Stimulated activated CD8-positive, alpha-beta memory T cell treated with anti-CD3 and anti-CD28 coated beads, Interleukin-15, amount 100 ng/mL, for 1 hour (primary cell): ENCODE data around the gene MYLK4.

Source experiments
- DNase-seq: peaks from one replicate; pipeline ENCODE4 v3.0.0-alpha.2; 2020; ENCODE audit warnings: low read depth

The MYLK4 gene

GRCh38 chr6:2626401-2626800 lies 124.3 kb downstream of the MYLK4 start:
- DNase-seq, result no peak

DNA sequence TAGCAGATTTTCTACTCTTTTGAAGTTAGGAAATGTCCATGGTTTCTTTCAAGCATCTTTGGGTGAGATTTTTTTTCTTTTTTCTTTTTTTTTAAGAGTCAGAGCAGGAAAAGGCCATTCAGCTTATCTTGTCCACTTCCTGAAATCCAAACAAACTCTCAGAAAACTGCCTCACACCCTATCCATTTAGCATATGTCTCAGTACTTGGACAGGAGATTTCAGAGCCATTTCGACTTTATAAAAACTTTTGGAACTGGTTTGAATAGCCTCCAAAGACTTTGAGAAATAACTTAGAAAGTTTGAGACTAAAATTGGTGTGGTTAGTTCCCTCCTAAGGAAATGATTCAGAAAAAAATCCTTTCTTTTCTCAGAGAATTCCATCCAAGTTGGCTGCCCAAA lies 125.1 kb downstream of the MYLK4 start:
- no peak for DNase-seq

- no peak for DNase-seq
Observed at GRCh38 chr6:2624177-2624576, 126.5 kb downstream of the MYLK4 start.

- no peak for DNase-seq
Observed at GRCh38 chr6:2623295-2623694, 127.4 kb downstream of the MYLK4 start.

DNA sequence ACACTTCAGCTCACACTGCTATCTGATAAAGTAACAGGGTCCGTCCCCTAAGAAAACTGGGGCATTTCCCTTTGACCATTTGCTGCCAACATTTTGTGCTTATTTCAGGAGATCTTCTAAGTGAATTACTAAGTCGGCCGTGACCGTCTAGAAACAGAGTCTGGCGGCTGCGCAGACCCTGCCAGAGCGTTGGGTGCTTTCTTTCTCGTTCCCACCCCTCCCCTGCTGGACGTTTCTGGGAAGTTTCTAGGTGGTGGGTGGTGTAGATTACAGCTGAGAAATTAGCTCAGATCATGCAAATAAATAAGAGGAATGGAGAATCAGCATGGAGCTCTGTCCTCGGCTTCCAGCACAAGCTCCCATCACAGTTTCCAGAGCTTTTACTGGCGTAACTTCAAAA lies 128.1 kb downstream of the MYLK4 start:
- no peak for DNase-seq

DNA sequence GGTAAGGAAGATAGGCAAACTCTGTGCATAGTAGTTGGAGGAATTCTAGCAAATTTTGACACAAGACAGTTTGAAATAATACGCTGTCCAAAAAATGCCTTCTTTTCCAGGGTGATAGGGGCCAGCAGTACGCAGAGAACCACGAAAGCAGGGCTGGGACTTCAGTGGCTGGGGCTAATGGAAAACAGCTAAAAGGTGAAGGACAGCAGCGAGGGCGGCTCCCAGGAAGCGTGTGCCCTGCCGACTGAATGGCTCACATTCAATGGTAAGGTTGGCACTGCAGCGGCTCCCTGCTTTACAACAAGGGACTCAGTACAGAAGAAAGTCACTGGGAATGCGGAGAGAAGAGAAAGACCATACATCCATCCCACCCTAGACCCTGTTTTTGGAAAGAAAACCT lies 131.1 kb downstream of the MYLK4 start:
- DNase-seq, result no peak

DNA sequence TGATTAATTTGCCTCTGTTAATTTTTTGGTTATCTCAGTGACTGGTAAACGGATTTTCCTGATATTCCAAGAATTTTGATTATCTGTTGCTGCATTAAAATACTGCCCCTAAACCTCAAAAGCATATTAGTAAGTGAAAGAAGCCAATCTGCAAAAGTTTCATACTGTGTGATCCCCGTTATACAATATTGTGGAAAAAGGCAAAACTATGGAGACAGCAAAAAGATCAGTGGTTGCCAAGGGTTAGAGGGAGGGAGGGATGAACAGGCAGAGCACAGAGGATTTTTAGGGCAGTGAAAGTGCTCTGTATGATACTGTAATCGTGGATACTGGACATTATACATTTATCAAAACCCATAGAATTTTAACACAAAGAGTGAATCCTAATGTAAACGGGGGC lies 133.0 kb downstream of the MYLK4 start:
- no peak for DNase-seq

GRCh38 chr6:2616811-2617210 lies 133.9 kb downstream of the MYLK4 start:
- no peak for DNase-seq

DNA sequence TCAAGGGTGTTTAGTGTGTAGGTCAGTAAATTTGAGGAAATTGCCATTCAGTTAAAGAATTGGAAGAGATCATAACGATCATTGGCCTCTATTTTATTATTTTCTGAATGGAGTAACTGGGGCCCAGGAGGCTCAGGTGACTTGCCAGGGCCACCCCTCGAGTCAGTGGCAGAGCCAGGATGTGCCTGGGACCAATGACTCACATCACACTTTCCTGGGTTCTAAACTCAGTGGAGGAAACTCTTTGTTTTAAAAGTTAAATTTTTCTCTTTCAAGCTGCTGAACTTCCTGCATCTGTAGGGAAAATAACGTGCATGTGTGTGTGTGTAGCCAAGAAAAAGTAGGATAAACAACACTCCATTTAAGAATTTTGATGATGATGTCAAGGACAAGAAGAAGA lies 135.5 kb downstream of the MYLK4 start:
- DNase-seq, result no peak

DNA sequence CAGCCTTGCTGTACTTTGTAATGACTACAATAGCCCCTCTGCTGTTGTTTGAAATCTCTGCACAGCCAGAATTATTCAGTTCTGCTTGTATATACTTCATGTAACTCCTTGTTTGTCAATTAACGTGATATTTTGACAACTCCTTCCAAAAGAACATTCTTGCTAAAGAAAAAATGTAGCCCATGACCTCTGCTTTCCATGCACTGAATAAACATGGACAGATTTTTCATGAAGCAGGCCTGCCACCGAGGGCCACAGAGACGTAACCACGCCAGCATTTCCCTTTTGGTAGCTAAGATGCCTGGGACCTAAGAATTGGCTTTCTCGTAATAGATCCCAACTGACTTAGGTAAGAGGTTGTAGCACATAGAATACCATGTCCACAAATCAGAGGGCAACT lies 135.9 kb downstream of the MYLK4 start:
- DNase-seq, result no peak

- DNase-seq, result no peak
Observed at GRCh38 chr6:2614155-2614554, 136.6 kb downstream of the MYLK4 start.
